Raji (cell line): ENCODE measurements around the gene SHROOM3.

Experiments used
- POLR2A ChIP-seq: IDR thresholded peaks from 2 replicates; pipeline ENCODE4 v1.6.1; 2011; ENCODE audit warnings: low read depth, low read length, control low read depth; ENCODE audit not compliant: insufficient read depth

SHROOM3 gene

DNA sequence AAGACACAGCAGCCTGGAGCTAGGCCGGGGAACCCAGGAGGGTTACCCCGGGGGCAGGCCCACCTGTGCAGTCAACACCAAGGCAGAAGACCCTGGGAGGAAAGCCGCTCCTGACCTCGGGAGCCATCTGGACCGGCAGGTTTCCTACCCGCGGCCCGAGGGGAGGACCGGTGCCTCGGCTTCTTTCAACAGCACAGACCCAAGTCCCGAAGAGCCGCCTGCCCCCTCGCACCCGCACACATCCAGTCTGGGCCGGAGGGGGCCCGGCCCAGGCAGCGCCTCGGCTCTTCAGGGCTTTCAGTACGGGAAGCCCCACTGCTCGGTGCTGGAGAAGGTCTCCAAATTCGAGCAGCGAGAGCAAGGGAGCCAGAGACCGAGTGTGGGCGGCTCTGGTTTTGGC lies 305.2 kb downstream of the SHROOM3 start:
- no peak for TF ChIP-seq POLR2A

DNA sequence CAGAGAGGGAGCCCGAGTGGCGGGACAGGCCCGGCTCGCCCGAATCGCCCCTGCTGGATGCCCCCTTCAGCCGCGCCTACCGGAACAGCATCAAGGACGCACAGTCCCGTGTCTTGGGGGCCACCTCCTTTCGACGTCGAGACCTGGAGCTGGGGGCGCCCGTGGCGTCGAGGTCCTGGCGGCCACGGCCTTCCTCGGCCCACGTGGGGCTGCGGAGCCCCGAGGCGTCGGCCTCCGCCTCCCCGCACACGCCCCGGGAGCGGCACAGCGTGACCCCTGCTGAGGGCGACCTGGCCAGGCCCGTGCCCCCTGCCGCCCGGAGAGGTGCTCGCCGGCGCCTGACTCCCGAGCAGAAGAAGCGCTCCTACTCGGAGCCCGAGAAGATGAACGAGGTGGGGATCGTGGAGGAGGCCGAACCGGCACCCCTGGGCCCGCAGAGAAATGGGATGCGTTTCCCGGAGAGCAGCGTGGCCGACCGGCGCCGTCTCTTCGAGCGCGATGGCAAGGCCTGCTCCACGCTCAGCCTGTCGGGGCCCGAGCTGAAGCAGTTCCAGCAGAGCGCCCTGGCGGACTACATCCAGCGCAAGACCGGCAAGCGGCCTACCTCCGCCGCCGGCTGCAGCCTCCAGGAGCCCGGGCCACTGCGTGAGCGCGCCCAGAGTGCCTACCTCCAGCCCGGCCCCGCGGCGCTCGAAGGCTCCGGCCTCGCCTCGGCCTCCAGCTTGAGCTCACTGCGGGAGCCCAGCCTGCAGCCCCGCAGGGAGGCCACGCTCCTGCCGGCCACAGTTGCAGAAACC lies 306.0 kb downstream of the SHROOM3 start:
- no peak for TF ChIP-seq POLR2A

- TF ChIP-seq POLR2A: no peak
These were observed 306.6 kb downstream of the SHROOM3 start for GRCh38 chr4:76741663-76742020.

GRCh38 chr4:76744241-76744921 lies 309.4 kb downstream of the SHROOM3 start:
- TF ChIP-seq POLR2A: no peak

DNA sequence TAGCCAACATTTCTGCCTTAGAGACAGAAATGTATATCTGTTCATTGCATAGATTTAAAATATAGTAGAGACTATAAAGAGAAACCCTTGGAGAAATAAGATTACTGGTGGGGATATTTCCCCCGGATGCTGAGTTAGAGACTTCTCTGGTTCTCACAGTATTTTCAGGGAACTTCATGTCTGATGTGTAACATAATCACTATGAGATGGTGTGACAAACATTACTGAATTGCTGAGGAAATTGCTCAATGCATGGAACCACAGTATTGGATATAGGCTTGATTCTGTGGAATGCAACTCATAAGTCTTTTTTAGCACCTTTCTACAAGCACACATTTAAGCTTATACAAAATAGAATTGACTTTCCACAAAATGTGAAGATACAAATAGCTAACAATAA lies 310.2 kb downstream of the SHROOM3 start:
- no peak for TF ChIP-seq POLR2A

GRCh38 chr4:76747563-76747962 lies 312.5 kb downstream of the SHROOM3 start:
- no peak for TF ChIP-seq POLR2A

DNA sequence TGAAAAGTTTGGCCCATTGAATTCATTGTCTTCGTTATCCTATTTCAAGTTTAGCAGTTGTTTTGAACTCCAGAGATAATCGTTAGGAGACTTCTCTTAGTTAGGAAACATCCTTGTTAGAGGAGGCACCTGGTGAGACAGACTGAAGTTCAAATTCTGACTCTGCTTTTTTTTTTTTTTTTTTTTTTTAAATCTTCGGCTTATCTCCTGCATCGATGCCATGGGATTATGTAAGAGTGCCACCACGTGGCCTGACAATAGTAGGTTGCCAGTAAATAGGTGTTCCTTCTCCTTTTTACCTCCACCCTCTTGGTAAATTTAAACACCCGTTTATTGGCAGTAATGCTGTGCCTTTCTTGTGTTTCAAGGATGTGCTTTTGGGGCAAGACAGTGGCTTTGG lies 313.6 kb downstream of the SHROOM3 start:
- TF ChIP-seq POLR2A: no peak

GRCh38 chr4:76749355-76749754 lies 314.3 kb downstream of the SHROOM3 start:
- TF ChIP-seq POLR2A: no peak

GRCh38 chr4:76750716-76751115 lies 315.7 kb downstream of the SHROOM3 start:
- TF ChIP-seq POLR2A: no peak

- TF ChIP-seq POLR2A: no peak
These were observed 316.7 kb downstream of the SHROOM3 start for GRCh38 chr4:76751612-76752343.

GRCh38 chr4:76752861-76753501 lies 318.0 kb downstream of the SHROOM3 start:
- TF ChIP-seq POLR2A: no peak

GRCh38 chr4:76753814-76754213 lies 318.8 kb downstream of the SHROOM3 start:
- no peak for TF ChIP-seq POLR2A

DNA sequence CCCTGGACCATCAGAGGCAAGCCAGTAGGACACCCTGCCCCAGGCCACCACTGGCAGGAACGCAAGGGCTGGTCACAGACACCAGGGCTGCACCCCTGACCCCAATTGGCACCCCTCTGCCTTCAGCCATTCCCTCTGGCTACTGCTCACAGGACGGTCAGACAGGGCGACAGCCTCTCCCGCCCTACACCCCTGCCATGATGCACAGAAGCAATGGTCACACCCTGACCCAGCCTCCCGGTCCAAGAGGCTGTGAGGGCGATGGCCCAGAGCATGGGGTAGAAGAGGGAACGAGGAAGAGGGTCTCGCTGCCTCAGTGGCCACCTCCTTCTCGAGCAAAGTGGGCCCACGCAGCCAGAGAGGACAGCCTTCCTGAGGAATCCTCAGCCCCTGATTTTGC lies 319.4 kb downstream of the SHROOM3 start:
- no peak for TF ChIP-seq POLR2A

DNA sequence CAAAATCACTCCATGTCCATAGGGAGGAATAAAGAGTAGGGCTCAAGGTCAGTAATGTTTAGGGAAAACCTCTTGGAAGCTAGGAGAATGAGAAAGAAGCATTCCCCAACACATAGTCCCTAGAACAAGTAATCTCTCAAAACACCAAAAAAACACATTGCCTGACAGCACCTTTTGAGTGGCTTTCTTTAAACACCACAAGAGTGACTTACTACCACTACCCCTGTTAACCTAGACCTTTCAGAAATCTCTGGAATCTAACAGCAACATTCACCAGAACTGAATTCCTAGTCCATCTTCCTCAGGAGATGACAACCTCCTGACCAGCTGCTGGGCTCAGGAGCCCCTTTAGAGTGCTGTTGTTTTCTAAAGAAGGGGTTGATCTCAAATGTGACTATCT lies 320.7 kb downstream of the SHROOM3 start:
- TF ChIP-seq POLR2A: no peak

GRCh38 chr4:76756416-76756815 lies 321.4 kb downstream of the SHROOM3 start:
- no peak for TF ChIP-seq POLR2A

DNA sequence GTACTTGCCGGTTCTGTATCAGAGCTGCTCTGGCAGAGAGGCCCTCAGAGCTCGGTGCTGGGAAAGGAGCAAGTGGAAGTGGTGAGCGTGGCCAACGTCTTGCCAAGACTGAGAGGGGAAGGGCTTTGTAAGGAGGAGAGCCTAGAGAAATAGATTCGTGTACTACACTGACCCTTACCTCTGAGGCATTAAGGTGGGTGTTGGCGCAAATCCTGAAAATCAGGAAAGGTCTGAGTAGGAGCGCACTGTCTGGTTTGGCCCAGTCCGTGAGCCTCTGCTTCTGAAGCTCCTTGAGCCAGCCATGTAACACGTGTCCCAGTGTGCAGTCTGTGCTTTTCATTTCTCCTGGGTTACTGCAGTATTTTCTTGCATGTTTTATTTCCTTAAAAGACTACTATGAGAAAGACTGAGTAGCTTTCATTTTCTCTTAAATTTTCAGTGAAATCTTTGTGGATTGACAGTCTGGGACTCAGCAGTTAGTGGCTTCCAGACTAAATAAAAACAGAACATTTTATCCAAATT lies 322.4 kb downstream of the SHROOM3 start:
- TF ChIP-seq POLR2A: no peak

- no peak for TF ChIP-seq POLR2A
These were observed 323.4 kb downstream of the SHROOM3 start for GRCh38 chr4:76758290-76758882.
